ENCODE measurements around the gene PCK1. TPM values are rescaled to one million over a fixed set of nuclear protein-coding genes. Genes with fewer than 3 reads are reported as not detected.

Gene PCK1
- total and polyA plus RNA-seq, 2 donors (not counting 3 experiments of a cell fraction or from before 2014, with no cell fraction given), result not detected

DNA sequence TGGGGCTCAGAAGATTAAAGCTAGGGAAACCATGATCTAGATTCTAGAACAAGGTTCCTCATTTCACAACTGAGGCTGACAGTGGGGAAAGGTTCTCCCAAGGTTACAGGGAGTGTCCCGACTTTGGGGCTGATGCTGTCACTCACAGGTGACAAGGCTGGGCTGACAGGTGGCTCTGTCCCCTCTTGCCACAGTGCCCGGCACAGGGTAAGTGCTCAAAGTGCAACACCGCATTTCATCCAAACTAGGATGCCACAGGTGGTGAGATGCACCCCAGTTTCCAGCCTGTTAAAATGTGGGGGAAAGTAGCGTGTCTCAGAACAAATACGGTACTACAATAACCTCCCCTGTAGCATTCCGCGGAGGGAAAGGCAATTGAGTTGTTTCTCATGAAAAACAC lies 51.5 kb downstream of the PCK1 start:
- CTCF ChIA-PET, result interaction anchor here (1.3 kb wide), 1 partner anchor 10 kb away, joined by 8 read pairs; no protein-coding TSS in a partner anchor
- FAIRE-seq, result no peak
- Histone ChIP-seq H4K20me1 (replicated peaks; ENCODE audit: control insufficient read depth, extremely low read depth, insufficient read depth, low read length) (no peaks in the 10 kb centered on the region), H3K4me3 (replicated peaks in 1 of 3; ENCODE audit: insufficient read depth in 1 of 3, low read depth in 1 of 3, low read length in 3 of 3) (no peak overlapping the region), H3K27me3 (ENCODE audit: control insufficient read depth in 2 of 2, insufficient read depth in 2 of 2, low read length in 2 of 2) (no peaks in the 10 kb centered on the region), H3K4me2 (ENCODE audit: insufficient read depth, low read length) (no peak overlapping the region), H2AFZ (ENCODE audit: low read depth, low read length) (no peak overlapping the region), H3K36me3 (ENCODE audit: control insufficient read depth in 2 of 2, extremely low read depth in 1 of 2, insufficient read depth in 2 of 2, low read length in 2 of 2) (no peaks in the 10 kb centered on the region), H3K4me1 (ENCODE audit: control insufficient read depth, extremely low read depth, insufficient read depth, low read length) (no peaks in the 10 kb centered on the region), H3K9ac (replicated peaks; ENCODE audit: extremely low read depth, insufficient read depth, low read length) (no peak overlapping the region), H3K9me1 (replicated peaks; ENCODE audit: control insufficient read depth, extremely low read depth, insufficient read depth, low read length) (no peaks in the 10 kb centered on the region), H3K9me3 (replicated peaks; ENCODE audit: control insufficient read depth, insufficient read depth, low read length) (no peaks in the 10 kb centered on the region), H3K79me2 (ENCODE audit: control insufficient read depth, insufficient read depth, low read length) (no peaks in the 10 kb centered on the region), H3K27ac (ENCODE audit: insufficient read depth, low read depth, low read length) (no peak overlapping the region)
- TF ChIP-seq, protein P1, sequence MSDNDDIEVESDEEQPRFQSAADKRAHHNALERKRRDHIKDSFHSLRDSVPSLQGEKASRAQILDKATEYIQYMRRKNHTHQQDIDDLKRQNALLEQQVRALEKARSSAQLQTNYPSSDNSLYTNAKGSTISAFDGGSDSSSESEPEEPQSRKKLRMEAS (IDR thresholded peaks at IDR 0.05; ENCODE audit: insufficient read depth, insufficient read length), result no peak
- TF ChIP-seq, protein P2, sequence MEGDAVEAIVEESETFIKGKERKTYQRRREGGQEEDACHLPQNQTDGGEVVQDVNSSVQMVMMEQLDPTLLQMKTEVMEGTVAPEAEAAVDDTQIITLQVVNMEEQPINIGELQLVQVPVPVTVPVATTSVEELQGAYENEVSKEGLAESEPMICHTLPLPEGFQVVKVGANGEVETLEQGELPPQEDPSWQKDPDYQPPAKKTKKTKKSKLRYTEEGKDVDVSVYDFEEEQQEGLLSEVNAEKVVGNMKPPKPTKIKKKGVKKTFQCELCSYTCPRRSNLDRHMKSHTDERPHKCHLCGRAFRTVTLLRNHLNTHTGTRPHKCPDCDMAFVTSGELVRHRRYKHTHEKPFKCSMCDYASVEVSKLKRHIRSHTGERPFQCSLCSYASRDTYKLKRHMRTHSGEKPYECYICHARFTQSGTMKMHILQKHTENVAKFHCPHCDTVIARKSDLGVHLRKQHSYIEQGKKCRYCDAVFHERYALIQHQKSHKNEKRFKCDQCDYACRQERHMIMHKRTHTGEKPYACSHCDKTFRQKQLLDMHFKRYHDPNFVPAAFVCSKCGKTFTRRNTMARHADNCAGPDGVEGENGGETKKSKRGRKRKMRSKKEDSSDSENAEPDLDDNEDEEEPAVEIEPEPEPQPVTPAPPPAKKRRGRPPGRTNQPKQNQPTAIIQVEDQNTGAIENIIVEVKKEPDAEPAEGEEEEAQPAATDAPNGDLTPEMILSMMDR (IDR thresholded peaks at IDR 0.05; ENCODE audit: extremely low read depth in 1 of 2, insufficient read depth in 1 of 2, low read depth in 1 of 2, low read length in 2 of 2), result no peak
- TF ChIP-seq MYC (IDR thresholded peaks at IDR 0.05; ENCODE audit: low read depth, low read length) (no peak), FOS (IDR thresholded peaks at IDR 0.05; ENCODE audit: borderline replicate concordance, insufficient read depth, low read length) (no peak), POLR2A (IDR thresholded peaks at IDR 0.05; ENCODE audit: low read depth, low read length) (no peak), POLR2AphosphoS5 (IDR thresholded peaks at IDR 0.05; ENCODE audit: insufficient read depth, low read depth, low read length) (no peak), JUN (IDR thresholded peaks at IDR 0.05; ENCODE audit: borderline replicate concordance, insufficient read depth, insufficient read length, low read depth) (no peak), GATA2 (IDR thresholded peaks at IDR 0.05; ENCODE audit: insufficient read depth, insufficient read length, low read depth, low read length) (no peak), EZH2 (IDR thresholded peaks at IDR 0.05; ENCODE audit: borderline replicate concordance, low read depth, low read length, severe bottlenecking) (no peak)
- dilution Hi-C loops (cut with MboI; ENCODE audit: extremely low pct_ligation_motif_present, low sequenced_read_pairs) (no loop called here), intact Hi-C loops (cut with micrococcal nuclease) (no loop called here)
- POLR2A ChIA-PET, result no interaction called here
- no TSS peak for BruUV-seq (replicated peaks)
- DNase-seq (ENCODE audit: low read depth, low spot score), result no peak

All from endothelial cell of umbilical vein (primary cell).